IMR-90 (cell line): Measurements from ENCODE around the gene GTPBP4. TPM values are rescaled to one million over a fixed set of nuclear protein-coding genes. Genes with fewer than 3 reads are reported as not detected.

Source experiments
- ATAC-seq: fragments of 200-7000 bp; cut with Tn5 transposase; 2 replicates; pipeline ENCODE4 v1.9.1; 2020; ENCODE audit warnings: low read depth, mild to moderate bottlenecking, moderate library complexity
- BruUV-seq: library from RNA; stranded (reverse); fragments of 400-500 nt; replicated peaks from 2 replicates; lab custom pipeline; 2021; lab: Mats Ljungman, UMichigan
- CTCF ChIA-PET: fragments of 300-600 bp; formaldehyde crosslinking; extraction: SDS; loops from one replicate; lab custom pipeline; 2021; ENCODE audit warnings: antibody characterized with exemption; lab: Yijun Ruan, JAX
- POLR2A ChIA-PET: fragments of 300-600 bp; sonication (Branson Sonifier 250); formaldehyde crosslinking; loops from one replicate; lab custom pipeline; 2022; ENCODE audit warnings: antibody characterized with exemption; ENCODE audit not compliant: unreplicated experiment; lab: Charles Lee
- DNase-seq: peaks from one replicate; pipeline ENCODE4 v3.0.0; 2013
- H2AFZ ChIP-seq: replicated peaks from 2 replicates; pipeline ENCODE3; 2013; ENCODE audit warnings: low read length, mild to moderate bottlenecking; ENCODE audit not compliant: poor library complexity
- H2AK5ac ChIP-seq: 2 replicates; pipeline ENCODE4 v1.6.1; 2013; ENCODE audit warnings: low read depth, low read length, inconsistent platforms
- H2AK9ac ChIP-seq: replicated peaks from 2 replicates; pipeline ENCODE3; 2013; ENCODE audit warnings: mild to moderate bottlenecking, low read depth, low read length, moderate library complexity; ENCODE audit not compliant: poor library complexity
- H2BK120ac ChIP-seq: 2 replicates; pipeline ENCODE4 v1.6.1; 2013; ENCODE audit warnings: low read depth, low read length, inconsistent platforms
- H2BK15ac ChIP-seq: 3 replicates; pipeline ENCODE4 v1.6.1; 2013; ENCODE audit warnings: low read depth, low read length, inconsistent platforms
- H2BK20ac ChIP-seq: 2 replicates; pipeline ENCODE4 v1.6.1; 2013; ENCODE audit warnings: low read depth, mild to moderate bottlenecking, inconsistent platforms, low read length, moderate library complexity
- H2BK5ac ChIP-seq: 2 replicates; pipeline ENCODE4 v1.6.1; 2013; ENCODE audit warnings: mild to moderate bottlenecking, low read depth, low read length, inconsistent platforms; ENCODE audit not compliant: poor library complexity, severe bottlenecking
- H3K14ac ChIP-seq: replicated peaks from 2 replicates; pipeline ENCODE4 v1.6.1; 2013; ENCODE audit warnings: low read depth, low read length, inconsistent platforms
- H3K18ac ChIP-seq: 2 replicates; pipeline ENCODE4 v1.6.1; 2013; ENCODE audit warnings: low read depth, low read length, control low read depth
- H3K23ac ChIP-seq: 2 replicates; pipeline ENCODE4 v1.6.1; 2013; ENCODE audit warnings: low read depth, low read length, inconsistent platforms
- H3K27ac ChIP-seq: 2 replicates; pipeline ENCODE4 v1.5.1; 2013; ENCODE audit warnings: mild to moderate bottlenecking, control low read depth, low read length; ENCODE audit not compliant: insufficient read depth
- H3K27me3 ChIP-seq: 2 replicates; pipeline ENCODE4 v1.6.1; 2013; ENCODE audit warnings: low read length; ENCODE audit not compliant: control insufficient read depth, insufficient read depth
- H3K36me3 ChIP-seq: 2 replicates; pipeline ENCODE4 v1.6.1; 2013; ENCODE audit warnings: low read length, mixed read lengths; ENCODE audit not compliant: control insufficient read depth, insufficient read depth
- H3K4ac ChIP-seq: 2 replicates; pipeline ENCODE4 v1.6.1; 2013; ENCODE audit warnings: low read depth, low read length, inconsistent platforms
- H3K4me1 ChIP-seq: 2 replicates; pipeline ENCODE4 v1.6.1; 2013; ENCODE audit warnings: low read length, mixed read lengths; ENCODE audit not compliant: control insufficient read depth, insufficient read depth
- H3K4me2 ChIP-seq: 2 replicates; pipeline ENCODE4 v1.6.1; 2013; ENCODE audit warnings: low read depth, mild to moderate bottlenecking, control low read depth, low read length, moderate library complexity
- H3K4me3 ChIP-seq: 2 replicates; pipeline ENCODE4 v1.5.1; 2013; ENCODE audit warnings: low read depth, mild to moderate bottlenecking, control low read depth, low read length, moderate library complexity; ENCODE audit not compliant: insufficient read depth
- H3K56ac ChIP-seq: 2 replicates; pipeline ENCODE4 v1.6.1; 2013; ENCODE audit warnings: low read length, inconsistent platforms; ENCODE audit not compliant: insufficient read depth; ENCODE audit errors: extremely low read depth
- H3K79me1 ChIP-seq, 2 experiments: 2 replicates each; pipeline ENCODE4 v1.6.1; 2013; ENCODE audit warnings: low read length in 2 of 2, inconsistent platforms in 1 of 2, low read depth in 1 of 2
- H3K9ac ChIP-seq: 2 replicates; pipeline ENCODE4 v1.6.1; 2013; ENCODE audit warnings: low read depth, low read length, control low read depth
- H3K9me1 ChIP-seq: 2 replicates; pipeline ENCODE4 v1.6.1; 2013; ENCODE audit warnings: low read length, inconsistent platforms; ENCODE audit not compliant: insufficient read depth
- H3K9me3 ChIP-seq: 2 replicates; pipeline ENCODE4 v1.6.1; 2013; ENCODE audit warnings: low read length; ENCODE audit not compliant: control insufficient read depth, insufficient read depth
- H4K20me1 ChIP-seq: 2 replicates; pipeline ENCODE4 v1.6.1; 2013; ENCODE audit warnings: low read length, inconsistent platforms; ENCODE audit not compliant: insufficient read depth
- H4K5ac ChIP-seq: 2 replicates; pipeline ENCODE4 v1.6.1; 2013; ENCODE audit warnings: mild to moderate bottlenecking, low read depth, low read length, control low read depth
- H4K8ac ChIP-seq, 2 experiments: 2 replicates each; pipeline ENCODE4 v1.6.1; 2013; ENCODE audit warnings: low read depth in 2 of 2, low read length in 2 of 2, control low read depth in 1 of 2, inconsistent platforms in 1 of 2
- H4K91ac ChIP-seq: 2 replicates; pipeline ENCODE4 v1.6.1; 2013; ENCODE audit warnings: low read depth, low read length, inconsistent platforms; ENCODE audit not compliant: insufficient read depth
- BHLHE40 ChIP-seq: fragments of 150-350 bp; IDR thresholded peaks from 2 replicates; pipeline ENCODE4 v1.6.1; 2016; ENCODE audit warnings: mild to moderate bottlenecking, low read depth, low read length
- CEBPB ChIP-seq: IDR thresholded peaks from 2 replicates; pipeline ENCODE4 v1.6.1; 2012; ENCODE audit warnings: low read depth, low read length, improper control_type of control experiment
- CHD1 ChIP-seq: IDR thresholded peaks from 2 replicates; pipeline ENCODE4 v1.6.1; 2012; ENCODE audit warnings: low read depth, low read length, improper control_type of control experiment
- CTCF ChIP-seq: conservative IDR thresholded peaks from 2 replicates; pipeline ENCODE4 v1.5.1; 2012; ENCODE audit warnings: mild to moderate bottlenecking, low read depth, low read length, improper control_type of control experiment
- ELK1 ChIP-seq: fragments of 150-350 bp; IDR thresholded peaks from 2 replicates; pipeline ENCODE4 v1.6.1; 2016; ENCODE audit warnings: low read depth, mild to moderate bottlenecking, low read length, moderate library complexity, borderline replicate concordance
- FOS ChIP-seq: fragments of 150-350 bp; IDR thresholded peaks from 2 replicates; pipeline ENCODE4 v1.6.1; 2016; ENCODE audit warnings: low read depth, low read length
- MAFK ChIP-seq: IDR thresholded peaks from 2 replicates; pipeline ENCODE4 v1.6.1; 2012; ENCODE audit warnings: low read depth, low read length, improper control_type of control experiment
- MAZ ChIP-seq: IDR thresholded peaks from 2 replicates; pipeline ENCODE4 v1.6.1; 2012; ENCODE audit warnings: low read depth, mild to moderate bottlenecking, low read length, improper control_type of control experiment, moderate library complexity, borderline replicate concordance
- MXI1 ChIP-seq: IDR thresholded peaks from 2 replicates; pipeline ENCODE4 v1.6.1; 2012; ENCODE audit warnings: low read depth, mild to moderate bottlenecking, low read length, moderate library complexity, borderline replicate concordance
- NFE2L2 ChIP-seq: fragments of 150-350 bp; IDR thresholded peaks from 2 replicates; pipeline ENCODE4 v1.6.1; 2016; ENCODE audit warnings: low read depth, mild to moderate bottlenecking, low read length
- POLR2A ChIP-seq: IDR thresholded peaks from 2 replicates; pipeline ENCODE4 v1.6.1; 2012; ENCODE audit warnings: mild to moderate bottlenecking, low read depth, low read length
- RAD21 ChIP-seq: IDR thresholded peaks from 2 replicates; pipeline ENCODE4 v1.6.1; 2012; ENCODE audit warnings: low read length, improper control_type of control experiment
- RCOR1 ChIP-seq: IDR thresholded peaks from 2 replicates; pipeline ENCODE4 v1.6.1; 2012; ENCODE audit warnings: mild to moderate bottlenecking, low read length, improper control_type of control experiment; ENCODE audit not compliant: insufficient replicate concordance
- RFX5 ChIP-seq: IDR thresholded peaks from 2 replicates; pipeline ENCODE4 v1.8.0; 2012; ENCODE audit warnings: low read depth, mild to moderate bottlenecking, low read length, moderate library complexity
- SMC3 ChIP-seq: fragments of 150-350 bp; IDR thresholded peaks from 2 replicates; pipeline ENCODE4 v1.6.1; 2016; ENCODE audit warnings: low read depth, mild to moderate bottlenecking, antibody characterized with exemption, low read length, moderate library complexity
- USF2 ChIP-seq: fragments of 150-350 bp; IDR thresholded peaks from 2 replicates; pipeline ENCODE4 v1.6.1; 2017; ENCODE audit warnings: mild to moderate bottlenecking, antibody characterized with exemption, low read length, low read depth
- dilution Hi-C: fragments of 300-500 bp; cut with HindIII; formaldehyde crosslinking; loops from one replicate; pipeline ENCODE4 v1.14.3; 2018; ENCODE audit warnings: low sequenced_read_pairs; ENCODE audit not compliant: unreplicated experiment
- in situ Hi-C: fragments of 300-500 bp; cut with MboI; formaldehyde crosslinking; loops from 3 replicates; pipeline ENCODE4 v1.14.3; 2019; ENCODE audit warnings: low sequenced_read_pairs, inconsistent platforms, mixed read lengths
- intact Hi-C: fragments of 100-400 bp; cut with micrococcal nuclease; formaldehyde crosslinking; loops from 2 replicates; pipeline ENCODE4 v1.10.0; 2022
- polyA plus RNA-seq, 3 experiments: library from polyadenylated mRNA; depleted of rRNA; stranded (reverse); fragments of >200 nt; gene quantifications; 2 replicates each; pipeline ENCODE4 v1.2.3, GENCODE V29; 2012; ENCODE audit warnings: low replicate concordance in 1 of 3
- total RNA-seq: library from RNA; depleted of rRNA; stranded (reverse); fragments of >200 nt; gene quantifications from 2 replicates; pipeline ENCODE4 v1.2.3, GENCODE V29; 2012

The GTPBP4 gene
- total and polyA plus RNA-seq, 2 of the 4 experiments (the other 2 are of a cell fraction): 46.2 to 48.6 TPM

GRCh38 chr10:992871-993270 is 4.6 kb downstream of the GTPBP4 start:
- Histone ChIP-seq H3K56ac (no peak overlapping the region), H3K9ac (no peak overlapping the region), H3K9me1 (peaks cover 10% of the 10 kb centered on the region), H3K9me3 (no peaks in the 10 kb centered on the region), H3K79me1 (peaks cover 42 to 47% of the 10 kb centered on the region in 2 experiments), H3K4ac (no peak overlapping the region), H2AK9ac (no peak overlapping the region), H3K4me2 (no peak overlapping the region), H3K36me3 (peaks cover 34% of the 10 kb centered on the region), H4K91ac (no peak overlapping the region), H2BK20ac (no peak overlapping the region), H2BK120ac (no peak overlapping the region), H3K4me1 (peaks cover 4% of the 10 kb centered on the region; the same call in 1 of the 2 replicates), H4K8ac (no peak overlapping the region), H2BK5ac (no peak overlapping the region), H4K20me1 (peaks cover 46% of the 10 kb centered on the region), H3K23ac (no peak overlapping the region), H3K27me3 (no peaks in the 10 kb centered on the region), H3K14ac (no peak overlapping the region), H3K18ac (no peak overlapping the region), H2AFZ (no peak overlapping the region), H3K4me3 (no peak overlapping the region), H2AK5ac (no peak overlapping the region), H3K27ac (no peak overlapping the region), H2BK15ac (no peak overlapping the region), H4K5ac (no peak overlapping the region)
- in situ Hi-C loops (no loop called here), dilution Hi-C loops (no loop called here), intact Hi-C loops (no loop called here)
- BruUV-seq: no TSS peak
- CTCF ChIA-PET: no interaction called here
- no peak for DNase-seq
- TF ChIP-seq RCOR1 (no peak), RAD21 (no peak), BHLHE40 (no peak), CEBPB (no peak), USF2 (no peak), RFX5 (no peak), ELK1 (no peak), POLR2A (no peak), NFE2L2 (no peak), MAFK (no peak), CHD1 (no peak), SMC3 (no peak), MXI1 (no peak), MAZ (no peak), CTCF (no peak), FOS (no peak)
- POLR2A ChIA-PET: no interaction called here
- ATAC-seq: no peak
